OCI-LY7 (cell line): ENCODE results near the gene MAST2. TPM values are rescaled to one million over a fixed set of nuclear protein-coding genes. Genes with fewer than 3 reads are reported as not detected.
"Not testable (repeated sequence)": the region's sequence is repeated elsewhere in the genome, so short reads cannot be mapped to it uniquely, and the experiment has no call there.

Experiments
- BruUV-seq: library from RNA; stranded (reverse); fragments of 400-500 nt; replicated peaks from 2 replicates; lab custom pipeline; 2021; lab: Mats Ljungman, UMichigan
- CTCF ChIA-PET: fragments of 300-600 bp; sonication (Branson Sonifier 250); formaldehyde crosslinking; loops from one replicate; lab custom pipeline; 2022; ENCODE audit warnings: antibody characterized with exemption; ENCODE audit not compliant: unreplicated experiment; lab: Charles Lee
- POLR2A ChIA-PET: fragments of 300-600 bp; sonication (Branson Sonifier 250); formaldehyde crosslinking; loops from one replicate; lab custom pipeline; 2022; ENCODE audit warnings: antibody characterized with exemption; lab: Charles Lee
- DNase-seq: peaks from one replicate; pipeline ENCODE4 v3.0.0-alpha.2; 2015; ENCODE audit warnings: low spot score
- H2AFZ ChIP-seq: fragments of 200-600 bp; sonication (generic), shearing (Covaris generic); 2 replicates; pipeline ENCODE4 v1.6.1; 2014; ENCODE audit warnings: mild to moderate bottlenecking, antibody characterized with exemption, low read length, moderate library complexity
- H3K27ac ChIP-seq: fragments of 200-600 bp; sonication (generic); 2 replicates; pipeline ENCODE4 v1.5.1; 2014; ENCODE audit warnings: mixed run types, low read depth, mild to moderate bottlenecking, moderate library complexity, low read length, inconsistent platforms; ENCODE audit not compliant: poor library complexity, severe bottlenecking
- H3K36me3 ChIP-seq: fragments of 200-600 bp; sonication (generic); 2 replicates; pipeline ENCODE4 v1.6.1; 2014; ENCODE audit warnings: mild to moderate bottlenecking, antibody characterized with exemption, low read length, moderate library complexity, mixed read lengths; ENCODE audit not compliant: insufficient read depth
- H3K4me1 ChIP-seq: fragments of 200-600 bp; sonication (generic); 2 replicates; pipeline ENCODE4 v1.5.1; 2014; ENCODE audit warnings: mild to moderate bottlenecking, low read length; ENCODE audit not compliant: insufficient read depth, poor library complexity, severe bottlenecking
- H3K4me2 ChIP-seq: fragments of 200-600 bp; sonication (generic); 2 replicates; pipeline ENCODE4 v1.6.1; 2014; ENCODE audit warnings: mild to moderate bottlenecking, low read length
- H3K4me3 ChIP-seq: fragments of 200-600 bp; sonication (generic); 2 replicates; pipeline ENCODE4 v1.5.1; 2014; ENCODE audit warnings: mild to moderate bottlenecking, low read depth, low read length; ENCODE audit not compliant: poor library complexity, severe bottlenecking
- H3K79me2 ChIP-seq: fragments of 200-600 bp; sonication (generic); 2 replicates; pipeline ENCODE4 v1.6.1; 2016; ENCODE audit warnings: low read depth, mild to moderate bottlenecking, low read length, moderate library complexity, mixed read lengths; ENCODE audit not compliant: insufficient read depth
- H3K9me2 ChIP-seq: fragments of 200-600 bp; sonication (generic); 2 replicates; pipeline ENCODE4 v1.6.1; 2016; ENCODE audit warnings: mild to moderate bottlenecking, low read length, mixed read lengths; ENCODE audit not compliant: insufficient read depth
- H3K9me3 ChIP-seq: fragments of 200-600 bp; sonication (generic); 2 replicates; pipeline ENCODE4 v1.6.1; 2014; ENCODE audit warnings: mild to moderate bottlenecking, mixed run types, low read length, mixed read lengths
- H4K20me1 ChIP-seq: fragments of 200-600 bp; sonication (generic); 2 replicates; pipeline ENCODE4 v1.6.1; 2014; ENCODE audit warnings: mild to moderate bottlenecking, antibody characterized with exemption, low read length, moderate library complexity, mixed read lengths; ENCODE audit not compliant: insufficient read depth
- CTCF ChIP-seq: fragments of 200-600 bp; sonication (generic); conservative IDR thresholded peaks from 2 replicates; pipeline ENCODE4 v1.5.1; 2014; ENCODE audit warnings: mild to moderate bottlenecking, antibody characterized with exemption, low read length, moderate library complexity, mixed read lengths
- EZH2phosphoT487 ChIP-seq: fragments of 200-600 bp; sonication (generic); IDR thresholded peaks from 2 replicates; pipeline ENCODE4 v1.6.1; 2018; ENCODE audit warnings: low read depth, borderline replicate concordance, mild to moderate bottlenecking, mixed run types, antibody characterized with exemption, low read length, moderate library complexity, mixed read lengths
- intact Hi-C: fragments of 100-400 bp; cut with micrococcal nuclease; formaldehyde crosslinking; loops from one replicate; pipeline ENCODE4 v1.10.0; 2022; ENCODE audit not compliant: unreplicated experiment
- total RNA-seq, 2 experiments: library from RNA; depleted of rRNA in 1 of 2; stranded (reverse); fragments of >200 nt in 1 of 2; shearing (Covaris generic) in 1 of 2; gene quantifications; 2 replicates each; pipeline ENCODE4 v1.2.3, GENCODE V29; 2014 to 2022

MAST2 gene
- total RNA-seq, 2 experiments from 2014 or later, result 32.1 to 67.2 TPM

DNA sequence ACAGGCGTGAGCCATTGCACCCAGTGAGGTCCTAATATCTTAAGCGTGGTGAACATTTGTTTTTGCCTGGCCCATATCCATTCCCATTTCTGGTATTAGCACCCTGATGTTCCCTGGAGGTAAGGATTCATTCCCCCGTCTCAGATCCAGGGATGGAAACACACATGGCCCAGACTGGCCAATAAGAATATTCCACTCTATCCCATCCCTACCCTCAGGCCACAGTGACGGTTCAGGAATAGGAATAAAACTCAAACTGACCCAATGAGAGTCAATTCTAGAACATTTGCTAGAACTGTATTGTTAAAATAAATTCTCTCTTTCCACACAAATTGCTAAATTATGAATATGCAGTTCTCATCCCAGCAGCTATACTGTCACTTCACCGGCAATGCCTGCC, 252.9 kb downstream of the MAST2 start:
- H3K9me3 ChIP-seq, result no peaks in the 10 kb centered on the region
- no peaks in the 10 kb centered on the region for H3K79me2 ChIP-seq
- CTCF ChIA-PET, result interaction anchor here (0.6 kb wide), 1 partner anchor 18 kb away, joined by 5 read pairs; no protein-coding TSS in a partner anchor
- no peaks in the 10 kb centered on the region for H4K20me1 ChIP-seq
- no peaks in the 10 kb centered on the region for H3K9me2 ChIP-seq
- intact Hi-C loops, result no loop called here
- no peak overlapping the region for H3K4me2 ChIP-seq
- no peak overlapping the region for H3K27ac ChIP-seq
- no TSS peak for BruUV-seq
- TF ChIP-seq CTCF (no peak), EZH2phosphoT487 (no peak)
- H3K4me3 ChIP-seq, result no peak overlapping the region
- H3K36me3 ChIP-seq, result peaks cover 63% of the 10 kb centered on the region
- no peak for DNase-seq
- H3K4me1 ChIP-seq, result no peaks in the 10 kb centered on the region
- no peak overlapping the region for H2AFZ ChIP-seq
- POLR2A ChIA-PET, result no interaction called here

DNA sequence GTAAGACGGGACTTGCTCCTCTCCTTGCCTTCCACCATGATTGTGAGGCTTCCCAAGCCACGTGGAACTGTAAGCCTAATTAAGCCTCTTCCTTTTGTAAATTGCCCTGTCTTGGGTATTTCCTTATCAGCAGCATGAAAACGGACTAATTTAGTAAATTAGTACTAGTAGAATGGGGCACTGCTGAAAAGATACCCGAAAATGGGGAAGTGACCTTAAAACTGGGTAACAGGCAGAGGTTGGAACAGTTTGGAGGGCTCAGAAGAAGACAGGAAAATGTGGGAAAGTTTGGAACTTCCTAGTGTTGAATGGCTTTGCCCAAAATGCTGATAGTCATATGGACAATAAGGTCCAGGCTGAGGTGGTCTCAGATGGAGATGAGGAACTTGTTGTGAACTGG, 253.8 kb downstream of the MAST2 start:
- H3K79me2 ChIP-seq, H3K27ac ChIP-seq, H2AFZ ChIP-seq, intact Hi-C loops, H3K4me1 ChIP-seq, H3K4me2 ChIP-seq, BruUV-seq, DNase-seq, CTCF ChIA-PET, H4K20me1 ChIP-seq, H3K4me3 ChIP-seq, H3K9me2 ChIP-seq, H3K9me3 ChIP-seq: not testable (repeated sequence)
- peaks cover 72% of the 10 kb centered on the region for H3K36me3 ChIP-seq
- POLR2A ChIA-PET, result interaction anchor here (0.5 kb wide), 1 partner anchor 70 kb away, joined by 4 read pairs; no protein-coding TSS in a partner anchor

- H3K9me3 ChIP-seq, result no peaks in the 10 kb centered on the region
- CTCF ChIA-PET, result no interaction called here
- no peak overlapping the region for H2AFZ ChIP-seq
- BruUV-seq, result no TSS peak
- no peaks in the 10 kb centered on the region for H3K79me2 ChIP-seq
- no peaks in the 10 kb centered on the region for H3K4me1 ChIP-seq
- DNase-seq, result no peak
- H3K4me2 ChIP-seq, result no peak overlapping the region
- intact Hi-C loops, result no loop called here
- H4K20me1 ChIP-seq, result no peaks in the 10 kb centered on the region
- POLR2A ChIA-PET, result no interaction called here
- no peak overlapping the region for H3K27ac ChIP-seq
- no peak overlapping the region for H3K4me3 ChIP-seq
- H3K36me3 ChIP-seq, result peaks cover 72% of the 10 kb centered on the region
- H3K9me2 ChIP-seq, result no peaks in the 10 kb centered on the region
- TF ChIP-seq EZH2phosphoT487, result no peak
- no peak for TF ChIP-seq CTCF
Measured at GRCh38 chr1:46057781-46058180, 254.4 kb downstream of the MAST2 start.
